ENCODE data around the gene C9orf50.

C9orf50 gene

GRCh38 chr9:129630967-129631673 is 10.2 kb upstream of the C9orf50 start (continued):
- TF ChIP-seq ZNF449 (tag by site-specific recombination; IDR thresholded peaks at IDR 0.05) (no peak), ZSCAN18 (tag by site-specific recombination; IDR thresholded peaks at IDR 0.05) (no peak)

GRCh38 chr9:129629251-129629820 is 8.4 kb upstream of the C9orf50 start:
- Histone ChIP-seq H3K36me3 (ENCODE audit: control insufficient read depth in 2 of 2, insufficient read depth in 1 of 2, low read length in 2 of 2) (peaks cover 0 to 67% of the 10 kb centered on the region in 2 experiments; a peak in 1 of 3 replicates), H3K4me1 (ENCODE audit: control insufficient read depth, insufficient read depth, low read length) (peaks cover 3% of the 10 kb centered on the region; the same call in 1 of the 2 replicates), H3K4me3 (ENCODE audit: low read depth, low read length) (no peak overlapping the region), H3K27ac (ENCODE audit: extremely low read depth, low read depth, low read length) (no peak overlapping the region), H3K9me3 (ENCODE audit: control insufficient read depth, insufficient read depth, low read depth, low read length) (no peaks in the 10 kb centered on the region)
- ChIA-PET POLR2A (interaction anchor here (0.5 to 1.4 kb wide), 3 partner anchors 9 to 514 kb away, joined by 4 to 7 read pairs (median 4); no protein-coding TSS in a partner anchor), CTCF (interaction anchor here (0.6 to 23.4 kb wide), 7 partner anchors 11 to 494 kb away, joined by 3 to 507 read pairs (median 7); no protein-coding TSS in a partner anchor)
- TF ChIP-seq ZNF10 (tag by site-specific recombination; IDR thresholded peaks at IDR 0.05), result no peak
- TF ChIP-seq ZNF561 (tag by site-specific recombination; IDR thresholded peaks at IDR 0.05; ENCODE audit: borderline replicate concordance), result no peak
- TF ChIP-seq ZNF114 (tag by site-specific recombination; IDR thresholded peaks at IDR 0.05), result no peak
- TF ChIP-seq ZEB2 (tag by site-specific recombination; IDR thresholded peaks at IDR 0.05), result no peak
- TF ChIP-seq ZNF16 (tag by site-specific recombination; IDR thresholded peaks at IDR 0.05; ENCODE audit: low read depth), result no peak
- TF ChIP-seq ZNF211 (tag by site-specific recombination; IDR thresholded peaks at IDR 0.05; ENCODE audit: low read depth), result no peak
- no peak for TF ChIP-seq ZNF274 (IDR thresholded peaks at IDR 0.05; ENCODE audit: low read length)
- TF ChIP-seq ZNF274 (tag by site-specific recombination; IDR thresholded peaks at IDR 0.05; ENCODE audit: borderline replicate concordance), result no peak
- TF ChIP-seq HOXC10 (CRISPR knock-in tag; IDR thresholded peaks at IDR 0.05), result no peak
- TF ChIP-seq ZIC2 (tag by site-specific recombination; IDR thresholded peaks at IDR 0.05), result no peak
- no peak for TF ChIP-seq PRDM6 (tag by site-specific recombination; IDR thresholded peaks at IDR 0.05)
- no peak for TF ChIP-seq ZFP37 (tag by site-specific recombination; IDR thresholded peaks at IDR 0.05)
- TF ChIP-seq GLI2 (tag by site-specific recombination; IDR thresholded peaks at IDR 0.05; ENCODE audit: borderline replicate concordance, low read depth), result no peak
- TF ChIP-seq ZNF48 (tag by site-specific recombination; IDR thresholded peaks at IDR 0.05), result no peak
- TF ChIP-seq YY2 (tag by site-specific recombination; IDR thresholded peaks at IDR 0.05), result no peak
- TF ChIP-seq TRIM28 (IDR thresholded peaks at IDR 0.05; ENCODE audit: borderline replicate concordance, low read length), result no peak
- TF ChIP-seq ZNF350 (tag by site-specific recombination; IDR thresholded peaks at IDR 0.05), result no peak
